ENCODE data around the gene RFX4.

DNA sequence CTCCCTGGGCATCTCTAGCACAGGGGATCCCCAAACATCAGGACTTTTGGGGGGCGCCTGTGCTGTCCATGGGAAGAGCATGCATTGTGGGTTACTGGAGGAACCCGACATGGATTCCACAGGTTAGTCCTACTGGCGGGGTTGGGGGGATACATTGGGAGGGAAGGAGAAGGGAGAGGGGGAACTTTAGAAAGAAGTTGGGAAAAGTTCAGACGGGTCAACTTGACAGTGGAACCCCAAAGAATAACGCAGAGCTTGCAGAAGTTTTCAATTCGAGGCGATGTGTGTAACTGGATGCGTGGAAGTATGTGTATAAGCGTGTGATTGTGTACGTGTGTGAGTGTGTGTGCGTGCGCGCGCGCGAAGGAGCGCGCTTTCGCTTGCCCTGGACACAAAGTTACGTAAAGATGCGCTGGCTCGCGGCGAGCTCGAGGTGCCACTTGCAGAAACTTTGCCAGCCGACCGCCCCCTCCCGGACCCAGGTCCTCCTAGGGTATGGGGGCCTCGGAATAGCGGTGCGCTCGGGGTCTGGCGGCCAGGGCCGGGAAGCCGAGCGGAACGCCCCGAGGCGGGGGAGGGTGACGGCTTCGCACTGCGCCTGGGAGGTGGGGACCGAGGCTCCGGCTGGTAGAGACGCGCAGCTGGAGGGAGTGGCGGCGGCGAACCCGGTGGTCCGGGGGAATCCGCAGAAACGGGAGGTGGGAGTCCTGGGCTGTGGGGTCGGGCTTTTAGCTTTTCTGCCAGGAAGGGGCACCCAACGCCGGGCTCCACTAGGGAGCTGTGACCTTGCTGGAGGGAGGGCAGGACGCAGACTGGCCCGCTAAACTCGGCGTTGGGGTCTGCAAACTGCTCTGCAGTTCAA, 669 bp downstream of the RFX4 start:
- TF ChIP-seq, protein P1, sequence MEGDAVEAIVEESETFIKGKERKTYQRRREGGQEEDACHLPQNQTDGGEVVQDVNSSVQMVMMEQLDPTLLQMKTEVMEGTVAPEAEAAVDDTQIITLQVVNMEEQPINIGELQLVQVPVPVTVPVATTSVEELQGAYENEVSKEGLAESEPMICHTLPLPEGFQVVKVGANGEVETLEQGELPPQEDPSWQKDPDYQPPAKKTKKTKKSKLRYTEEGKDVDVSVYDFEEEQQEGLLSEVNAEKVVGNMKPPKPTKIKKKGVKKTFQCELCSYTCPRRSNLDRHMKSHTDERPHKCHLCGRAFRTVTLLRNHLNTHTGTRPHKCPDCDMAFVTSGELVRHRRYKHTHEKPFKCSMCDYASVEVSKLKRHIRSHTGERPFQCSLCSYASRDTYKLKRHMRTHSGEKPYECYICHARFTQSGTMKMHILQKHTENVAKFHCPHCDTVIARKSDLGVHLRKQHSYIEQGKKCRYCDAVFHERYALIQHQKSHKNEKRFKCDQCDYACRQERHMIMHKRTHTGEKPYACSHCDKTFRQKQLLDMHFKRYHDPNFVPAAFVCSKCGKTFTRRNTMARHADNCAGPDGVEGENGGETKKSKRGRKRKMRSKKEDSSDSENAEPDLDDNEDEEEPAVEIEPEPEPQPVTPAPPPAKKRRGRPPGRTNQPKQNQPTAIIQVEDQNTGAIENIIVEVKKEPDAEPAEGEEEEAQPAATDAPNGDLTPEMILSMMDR (IDR thresholded peaks at IDR 0.05 in 4 of 5, conservative IDR thresholded peaks at IDR 0.05 in 1 of 5): no peak
- TF ChIP-seq POLR2A (IDR thresholded peaks at IDR 0.05): no peak

Data from gastrocnemius medialis (tissue), 4 donors.